Motor neuron (in vitro differentiated cells): Measurements from ENCODE around the gene RPS16. TPM values are rescaled to one million over a fixed set of nuclear protein-coding genes. Genes with fewer than 3 reads are reported as not detected.

Source experiments
- ATAC-seq, 8 experiments: fragments of 200-7000 bp; cut with Tn5 transposase; replicated peaks in 6 of 8; 2 replicates each; pipeline ENCODE4 v1.8.0; 2021; ENCODE audit warnings: mild to moderate bottlenecking in 8 of 8, moderate library complexity in 8 of 8
- H3K27ac ChIP-seq, 2 donors: fragments of 250-450 bp; sonication (Bioruptor Pico); 2 replicates each; pipeline ENCODE4 v1.9.0; 2021; ENCODE audit warnings: antibody characterized with exemption in 2 of 2, mild to moderate bottlenecking in 2 of 2, moderate library complexity in 1 of 2
- H3K4me1 ChIP-seq, 2 donors: fragments of 250-450 bp; sonication (Bioruptor Pico); replicated peaks in 1 of 2; 2 replicates each; pipeline ENCODE4 v1.6.1; 2021; ENCODE audit warnings: antibody characterized with exemption in 2 of 2, mild to moderate bottlenecking in 2 of 2, moderate library complexity in 1 of 2
- H3K4me3 ChIP-seq, 5 donors: fragments of 250-450 bp; sonication (Bioruptor Pico); 2 replicates each; pipeline ENCODE4 v1.9.0; 2021; ENCODE audit warnings: antibody characterized with exemption in 5 of 5, mild to moderate bottlenecking in 5 of 5, moderate library complexity in 4 of 5
- WGBS, 10 experiments: fragments of 450-650 bp; shearing (Covaris generic); methylation state at CpG; one replicate each; pipeline ENCODE4 v1.0.0; 2022; 5-methylcytosine and 5-hydroxymethylcytosine counted together
- in situ Hi-C, 9 experiments: fragments of 400-800 bp; cut with MboI; loops; one replicate each; pipeline ENCODE4 v1.15.0; 2021; ENCODE audit warnings: low sequenced_read_pairs in 9 of 9, low pct_unique_long_range_greater_than_20kb in 2 of 9; ENCODE audit not compliant: unreplicated experiment in 9 of 9
- total RNA-seq, 8 experiments: library from RNA; unstranded; fragments of 300-600 nt; gene quantifications; 2 replicates each; pipeline versions ENCODE4 v1.2.3 to v1.2.4, GENCODE V29; 2022

The RPS16 gene
- total RNA-seq, 8 experiments from 2014 or later: 781 to 3,131 (median 1,617) TPM

GRCh38 chr19:39406656-39407409 is 28.9 kb downstream of the RPS16 start, which contains the start of gene ZFP36:
Gene ZFP36 (plus strand): TSS chr19:39406847. CDS start chr19:39406905, 58 bp downstream.
- 0% methylated on average over 2 to 4 of the region's 56 CpGs; no CpG with 5 or more reads in 8 of the 10 experiments for WGBS, 10 experiments
- in situ Hi-C loops: no loop called here
- peaks cover 16 to 25% of the 10 kb centered on the region in 2 donors for H3K4me1 ChIP-seq
- H3K27ac ChIP-seq: peak within 1 kb of the TSS in 1 of 2 donors; percentile 29
- H3K4me3 ChIP-seq: peak within 1 kb of the TSS; percentile 29 to 83 (median 53)
- peak; percentile 3 to 39 (median 30) for ATAC-seq

GRCh38 chr19:39405958-39406655 is 29.6 kb downstream of the RPS16 start:
- H3K4me3 ChIP-seq: peak overlapping the region; percentile 29 to 83 (median 53)
- peak in 3 of 8 experiments; percentile 0 for ATAC-seq
- in situ Hi-C loops: no loop called here
- H3K4me1 ChIP-seq: peaks cover 16 to 20% of the 10 kb centered on the region in 2 donors
- WGBS, 10 experiments: 31 to 90% (median 50%) methylated on average over 2 to 6 of the region's 22 CpGs; no CpG with 5 or more reads in 1 of the 10 experiments
- H3K27ac ChIP-seq: no peak overlapping the region

- Histone ChIP-seq H3K4me1 (peaks cover 13 to 16% of the 10 kb centered on the region in 2 donors), H3K27ac (no peak overlapping the region), H3K4me3 (no peak overlapping the region)
- WGBS, 10 experiments: 78 to 100% (median 96%) methylated on average over 1 to 7 of the region's 17 CpGs; no CpG with 5 or more reads in 3 of the 10 experiments
- in situ Hi-C loops: no loop called here
- no peak for ATAC-seq
These were observed 30.3 kb downstream of the RPS16 start for GRCh38 chr19:39405261-39405957.

DNA sequence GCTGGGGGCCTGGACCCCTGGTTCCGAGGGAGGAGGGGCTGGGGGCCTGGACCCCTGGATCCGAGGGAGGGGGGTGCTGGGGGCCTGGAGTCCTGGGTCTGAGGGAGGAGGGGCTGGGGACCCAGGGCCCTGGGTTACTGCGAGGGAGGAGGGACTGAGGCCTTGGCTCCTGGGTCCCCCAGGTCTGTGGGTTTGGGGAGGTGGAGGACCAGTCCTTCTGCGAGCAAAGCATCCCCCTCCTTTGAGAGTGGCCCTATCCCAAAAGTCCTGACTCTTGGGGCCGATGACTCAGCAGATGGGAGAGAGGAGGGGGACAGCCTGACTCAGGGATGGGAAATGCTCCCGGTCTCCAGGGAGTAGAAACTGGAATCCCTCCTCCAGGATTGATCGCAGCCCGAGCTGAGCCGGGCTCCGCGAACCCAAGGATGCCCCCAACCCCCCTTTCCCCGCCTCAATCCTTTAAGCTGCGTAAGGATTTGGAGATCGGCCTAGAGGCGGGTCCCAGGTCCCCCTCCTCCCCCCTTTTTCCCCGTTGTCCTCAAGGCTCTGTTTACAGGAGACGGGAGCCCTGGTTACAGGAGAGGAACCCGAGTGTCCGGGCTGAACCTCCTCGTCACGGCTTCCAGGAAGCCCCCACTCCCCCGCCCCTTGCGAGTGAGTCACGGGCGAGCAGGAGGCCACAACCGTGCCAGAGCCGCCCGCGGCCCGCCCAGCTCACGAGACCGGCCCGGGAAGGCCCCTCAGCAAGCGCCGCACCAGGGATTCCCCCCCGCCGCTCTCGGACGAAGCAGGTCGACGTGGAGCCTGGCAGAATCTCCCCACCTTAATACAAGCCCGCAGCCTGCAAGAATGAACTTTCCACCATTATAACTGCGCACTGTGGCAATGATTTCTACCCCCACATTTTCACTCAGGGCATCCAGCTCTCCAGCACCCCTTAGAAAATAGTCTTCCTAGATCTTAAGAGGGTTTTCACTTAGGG is 32.1 kb downstream of the RPS16 start:
- in situ Hi-C loops: no loop called here
- Histone ChIP-seq H3K4me3 (peak overlapping the region; percentile 6 to 30 (median 18)), H3K4me1 (peaks cover 11 to 16% of the 10 kb centered on the region in 2 donors), H3K27ac (peak overlapping the region; percentile 71 to 86)
- peak; percentile 8 to 73 (median 63) for ATAC-seq
- 0 to 2% (median 0%) methylated on average over 1 to 12 of the region's 43 CpGs; no CpG with 5 or more reads in 6 of the 10 experiments for WGBS, 10 experiments

- in situ Hi-C loops: no loop called here
- H3K4me3 ChIP-seq: peak overlapping the region; percentile 16 to 30 (median 22)
- WGBS, 10 experiments: 2 to 63% (median 33%) methylated on average over 1 to 20 of the region's 59 CpGs; no CpG with 5 or more reads in 6 of the 10 experiments
- ATAC-seq: peak; percentile 12 to 62 (median 46)
- H3K27ac ChIP-seq: peak overlapping the region; percentile 71 to 86
- peaks cover 11 to 16% of the 10 kb centered on the region in 2 donors for H3K4me1 ChIP-seq
These were observed 33.1 kb downstream of the RPS16 start for GRCh38 chr19:39402346-39403300.

DNA sequence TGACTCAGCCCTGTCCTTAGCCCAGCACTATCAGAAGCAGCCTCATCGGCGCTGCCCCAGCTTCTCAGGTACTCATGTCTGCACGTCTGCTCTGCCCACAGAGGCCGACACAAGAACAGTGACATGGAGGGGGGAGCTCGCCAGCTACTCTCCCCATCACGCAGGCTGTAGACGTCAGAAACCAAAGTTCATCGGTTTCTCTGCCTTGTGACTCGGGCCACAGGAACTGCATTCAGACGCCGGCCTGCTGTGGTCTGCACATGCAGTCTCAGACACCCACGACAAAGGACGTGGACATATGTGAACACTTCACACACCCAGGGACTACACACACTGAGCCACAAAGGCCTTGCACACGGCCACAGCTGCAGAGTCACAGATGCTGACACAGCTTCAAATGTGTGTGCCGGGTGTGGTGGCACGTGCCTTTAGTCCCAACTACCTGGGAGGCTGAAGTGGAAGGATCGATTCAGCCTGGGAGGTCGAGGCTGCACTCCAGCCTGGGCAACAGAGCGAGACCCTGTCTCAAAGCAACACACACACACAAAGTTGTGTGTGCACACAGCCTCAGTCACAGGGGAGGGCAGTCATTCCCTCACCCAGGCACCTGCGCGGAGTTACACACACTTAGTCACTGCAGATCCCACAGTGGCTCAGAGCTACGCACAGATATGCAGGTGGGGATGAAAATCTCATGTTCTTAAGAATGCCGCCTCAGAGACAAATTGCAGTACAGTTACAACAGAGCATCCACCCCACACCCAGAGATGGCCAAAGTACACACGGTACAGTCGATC is 34.0 kb downstream of the RPS16 start:
- 20 to 81% (median 64%) methylated on average over 1 to 16 of the region's 25 CpGs; no CpG with 5 or more reads in 2 of the 10 experiments for WGBS, 10 experiments
- H3K4me3 ChIP-seq: no peak overlapping the region
- peak overlapping the region; percentile 71 to 86 for H3K27ac ChIP-seq
- peak in 1 of 8 experiments; percentile 0 for ATAC-seq
- H3K4me1 ChIP-seq: peaks cover 11 to 16% of the 10 kb centered on the region in 2 donors
- in situ Hi-C loops: no loop called here

DNA sequence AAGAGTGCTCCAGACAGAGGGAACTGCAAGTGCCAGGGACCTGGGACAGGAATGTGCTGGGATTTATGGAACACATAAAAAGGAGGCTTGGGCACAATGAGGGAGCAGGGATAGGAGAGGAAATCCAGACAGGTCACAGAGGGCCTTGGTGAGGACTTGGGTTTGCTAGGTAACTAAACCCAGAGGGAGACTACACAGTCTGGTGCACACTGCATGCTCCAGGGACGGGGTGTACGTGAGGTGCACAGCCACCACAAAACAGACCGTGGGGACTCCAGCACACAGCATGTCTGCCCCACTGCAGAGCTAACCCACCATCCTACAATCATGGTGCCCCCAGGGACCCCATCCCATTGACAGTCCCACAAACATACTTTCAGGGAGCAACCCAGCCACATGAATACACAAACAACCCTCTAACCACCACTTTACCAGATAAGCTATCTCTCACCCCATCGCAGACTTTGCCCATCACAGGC is 34.6 kb downstream of the RPS16 start:
- WGBS, 10 experiments: 17 to 80% (median 63%) methylated on average over 1 to 2 of the region's 4 CpGs; no CpG with 5 or more reads in 6 of the 10 experiments
- in situ Hi-C loops: no loop called here
- Histone ChIP-seq H3K4me1 (peaks cover 11 to 16% of the 10 kb centered on the region in 2 donors), H3K27ac (no peak overlapping the region), H3K4me3 (no peak overlapping the region)
- ATAC-seq: no peak

GRCh38 chr19:39400061-39400460 is 35.7 kb downstream of the RPS16 start:
- H3K4me1 ChIP-seq: peaks cover 11 to 16% of the 10 kb centered on the region in 2 donors
- H3K4me3 ChIP-seq: no peak overlapping the region
- ATAC-seq: no peak
- in situ Hi-C loops: no loop called here
- 82 to 100% (median 95%) methylated on average over 1 to 4 of the region's 4 CpGs; no CpG with 5 or more reads in 4 of the 10 experiments for WGBS, 10 experiments
- H3K27ac ChIP-seq: no peak overlapping the region

DNA sequence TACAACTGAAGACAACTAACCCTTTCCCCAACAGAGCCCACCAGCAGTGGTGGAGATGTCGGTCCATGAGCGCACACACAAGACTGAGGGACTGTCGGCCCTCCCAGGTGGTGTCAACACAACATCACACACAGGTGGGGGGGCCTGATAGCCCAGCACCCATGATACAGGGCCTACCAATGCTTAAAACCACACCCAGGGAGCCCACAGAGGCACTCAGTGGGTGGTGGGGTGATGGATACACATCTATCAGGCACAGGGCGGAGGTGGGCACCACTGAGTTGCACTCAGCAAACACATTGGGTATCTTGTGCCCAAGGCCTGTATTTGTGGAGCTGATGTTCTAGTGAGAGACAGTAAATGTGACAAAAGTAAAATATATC is 36.1 kb downstream of the RPS16 start:
- no peak overlapping the region for H3K4me3 ChIP-seq
- H3K27ac ChIP-seq: no peak overlapping the region
- H3K4me1 ChIP-seq: peaks cover 11 to 16% of the 10 kb centered on the region in 2 donors
- in situ Hi-C loops: no loop called here
- ATAC-seq: no peak
- WGBS, 10 experiments: 93 to 100% methylated on average over 3 to 4 of the region's 4 CpGs; no CpG with 5 or more reads in 8 of the 10 experiments

- in situ Hi-C loops: no loop called here
- peak in 2 of 8 experiments; percentile 38 to 39 for ATAC-seq
- H3K27ac ChIP-seq: no peak overlapping the region
These were observed 37.4 kb downstream of the RPS16 start for GRCh38 chr19:39398297-39398864.

More at GRCh38 chr19:39398297-39398864, 37.4 kb downstream of the RPS16 start:
- no peak overlapping the region for H3K4me3 ChIP-seq
- WGBS, 10 experiments: 83 to 95% (median 90%) methylated on average over 2 to 5 of the region's 11 CpGs; no CpG with 5 or more reads in 7 of the 10 experiments
- peaks cover 5 to 10% of the 10 kb centered on the region in 2 donors for H3K4me1 ChIP-seq
